Ovary (tissue), 3 donors: ENCODE data around the gene ARFGAP1.

Experiments used
- EP300 ChIP-seq: sonication (generic); formaldehyde crosslinking; IDR thresholded peaks from one replicate; pipeline ENCODE4 v1.6.1; 2017; ENCODE audit warnings: antibody characterized with exemption
- POLR2A ChIP-seq: fragments of 450-650 bp; IDR thresholded peaks from one replicate; pipeline ENCODE4 v1.6.1; 2017; ENCODE audit warnings: antibody characterized with exemption, mild to moderate bottlenecking, moderate library complexity
- TF ChIP-seq, protein P1 (sequence below), 3 donors: fragments of 450-650 bp in 2 of 3; fragments of 200-600 bp in 1 of 3; IDR thresholded peaks; one replicate each; pipeline versions ENCODE4 v1.5.1 to v1.8.0; 2016 to 2022; ENCODE audit warnings: antibody characterized with exemption in 3 of 3, mild to moderate bottlenecking in 1 of 3
- donor health status: DM: no; HTN: no; CAD: no.

DNA sequence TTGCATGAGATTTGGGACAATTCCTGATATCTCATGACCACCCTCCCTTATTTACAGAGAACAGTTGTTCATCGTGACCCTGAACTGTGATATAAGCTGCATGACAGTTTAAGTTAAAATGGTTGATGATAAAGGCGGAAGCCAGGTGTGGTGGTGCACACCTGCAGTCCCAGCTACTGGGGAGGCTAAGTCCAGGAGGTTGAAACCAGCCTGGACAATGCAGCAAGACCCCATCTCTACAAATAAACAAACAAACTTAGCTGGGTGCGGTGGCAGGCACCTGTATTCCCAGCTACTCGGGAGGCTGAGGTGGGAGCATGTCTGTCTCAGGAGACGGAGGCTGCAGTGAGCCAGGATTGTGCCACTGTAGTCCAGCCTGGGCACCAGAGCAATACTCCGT, 44.4 kb downstream of the ARFGAP1 start:
- TF ChIP-seq, protein P1, sequence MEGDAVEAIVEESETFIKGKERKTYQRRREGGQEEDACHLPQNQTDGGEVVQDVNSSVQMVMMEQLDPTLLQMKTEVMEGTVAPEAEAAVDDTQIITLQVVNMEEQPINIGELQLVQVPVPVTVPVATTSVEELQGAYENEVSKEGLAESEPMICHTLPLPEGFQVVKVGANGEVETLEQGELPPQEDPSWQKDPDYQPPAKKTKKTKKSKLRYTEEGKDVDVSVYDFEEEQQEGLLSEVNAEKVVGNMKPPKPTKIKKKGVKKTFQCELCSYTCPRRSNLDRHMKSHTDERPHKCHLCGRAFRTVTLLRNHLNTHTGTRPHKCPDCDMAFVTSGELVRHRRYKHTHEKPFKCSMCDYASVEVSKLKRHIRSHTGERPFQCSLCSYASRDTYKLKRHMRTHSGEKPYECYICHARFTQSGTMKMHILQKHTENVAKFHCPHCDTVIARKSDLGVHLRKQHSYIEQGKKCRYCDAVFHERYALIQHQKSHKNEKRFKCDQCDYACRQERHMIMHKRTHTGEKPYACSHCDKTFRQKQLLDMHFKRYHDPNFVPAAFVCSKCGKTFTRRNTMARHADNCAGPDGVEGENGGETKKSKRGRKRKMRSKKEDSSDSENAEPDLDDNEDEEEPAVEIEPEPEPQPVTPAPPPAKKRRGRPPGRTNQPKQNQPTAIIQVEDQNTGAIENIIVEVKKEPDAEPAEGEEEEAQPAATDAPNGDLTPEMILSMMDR (IDR thresholded peaks at IDR 0.05) = no peak
- TF ChIP-seq EP300 (no peak), POLR2A (no peak)
